GM23338 (cell line): ENCODE measurements around the gene TMEM134. TPM values are rescaled to one million over a fixed set of nuclear protein-coding genes. Genes with fewer than 3 reads are reported as not detected.

Source experiments
- ATAC-seq: fragments of 200-7000 bp; cut with Tn5 transposase; 3 replicates; pipeline ENCODE4 v1.9.1; 2020
- DNase-seq: peaks from one replicate; pipeline ENCODE4 v3.0.0-alpha.2; 2015; ENCODE audit warnings: low spot score
- H2AFZ ChIP-seq: fragments of 200-600 bp; sonication (generic); 2 replicates; pipeline ENCODE4 v1.8.0; 2016; ENCODE audit warnings: antibody characterized with exemption, mild to moderate bottlenecking, moderate library complexity
- H3F3A ChIP-seq: fragments of 200-600 bp; sonication (generic); replicated peaks from 2 replicates; pipeline ENCODE4 v1.8.0; 2017; ENCODE audit warnings: antibody characterized with exemption, mixed run types, low read depth
- H3K27ac ChIP-seq: fragments of 200-600 bp; sonication (generic); 2 replicates; pipeline ENCODE4 v1.6.1; 2016; ENCODE audit warnings: low read depth
- H3K27me3 ChIP-seq: fragments of 200-600 bp; sonication (generic); 2 replicates; pipeline ENCODE4 v1.8.0; 2016; ENCODE audit warnings: mild to moderate bottlenecking, mixed run types, moderate library complexity; ENCODE audit not compliant: insufficient read depth
- H3K36me3 ChIP-seq: fragments of 200-600 bp; sonication (generic); 2 replicates; pipeline ENCODE4 v1.8.0; 2016; ENCODE audit warnings: mild to moderate bottlenecking; ENCODE audit not compliant: insufficient read depth
- H3K4me1 ChIP-seq: fragments of 200-600 bp; sonication (generic); 2 replicates; pipeline ENCODE4 v1.8.0; 2016; ENCODE audit warnings: mild to moderate bottlenecking, moderate library complexity; ENCODE audit not compliant: insufficient read depth
- H3K4me2 ChIP-seq: fragments of 200-600 bp; sonication (generic); 2 replicates; pipeline ENCODE4 v1.7.1; 2017; ENCODE audit warnings: mixed run types
- H3K4me3 ChIP-seq: fragments of 200-600 bp; sonication (generic); 2 replicates; pipeline ENCODE4 v1.6.1; 2016; ENCODE audit warnings: mixed run types
- H3K79me2 ChIP-seq: fragments of 200-600 bp; sonication (generic); replicated peaks from 2 replicates; pipeline ENCODE4 v1.8.0; 2017; ENCODE audit warnings: mild to moderate bottlenecking; ENCODE audit not compliant: insufficient read depth
- H3K9me2 ChIP-seq: fragments of 200-600 bp; sonication (generic); 2 replicates; pipeline ENCODE4 v1.8.0; 2017; ENCODE audit not compliant: insufficient read depth
- H4K20me1 ChIP-seq: fragments of 200-600 bp; sonication (generic); replicated peaks from 2 replicates; pipeline ENCODE4 v1.8.0; 2017; ENCODE audit warnings: mild to moderate bottlenecking; ENCODE audit not compliant: insufficient read depth
- H3K27ac Mint-ChIP-seq: 2 replicates; pipeline ENCODE4 v1.8.0; 2020; ENCODE audit warnings: inconsistent platforms, mild to moderate bottlenecking, moderate library complexity, mixed read lengths
- H3K27me3 Mint-ChIP-seq: 3 replicates; pipeline ENCODE4 v1.8.0; 2022; ENCODE audit warnings: low read depth, mild to moderate bottlenecking, moderate library complexity, mixed read lengths, inconsistent platforms; ENCODE audit not compliant: insufficient read depth, poor library complexity
- H3K36me3 Mint-ChIP-seq: 3 replicates; pipeline ENCODE4 v1.8.0; 2021; ENCODE audit warnings: low read depth, mild to moderate bottlenecking, inconsistent platforms, moderate library complexity, mixed read lengths
- H3K4me1 Mint-ChIP-seq: 3 replicates; pipeline ENCODE4 v1.8.0; 2020; ENCODE audit warnings: mild to moderate bottlenecking, inconsistent platforms, mixed read lengths
- H3K4me3 Mint-ChIP-seq: 3 replicates; pipeline ENCODE4 v1.8.0; 2021; ENCODE audit warnings: moderate library complexity, mild to moderate bottlenecking, inconsistent platforms, mixed read lengths
- H3K9me3 Mint-ChIP-seq: 3 replicates; pipeline ENCODE4 v1.8.0; 2020; ENCODE audit warnings: moderate library complexity, mild to moderate bottlenecking, inconsistent platforms, mixed read lengths
- CREB1 ChIP-seq: fragments of 250-450 bp; sonication (Bioruptor Pico); IDR thresholded peaks from 2 replicates; pipeline ENCODE4 v1.5.0; 2020; ENCODE audit warnings: low read depth, mild to moderate bottlenecking, moderate library complexity
- EZH2 ChIP-seq: fragments of 200-600 bp; sonication (generic); IDR thresholded peaks from one replicate; pipeline ENCODE4 v1.8.0; 2017; ENCODE audit warnings: antibody characterized with exemption, mild to moderate bottlenecking, low read depth; ENCODE audit not compliant: unreplicated experiment
- EZH2phosphoT487 ChIP-seq: fragments of 200-600 bp; sonication (generic); IDR thresholded peaks from one replicate; pipeline ENCODE4 v1.8.1; 2018; ENCODE audit warnings: antibody characterized with exemption; ENCODE audit not compliant: unreplicated experiment
- JUNB ChIP-seq: IDR thresholded peaks from one replicate; pipeline ENCODE4 v1.6.1; 2016; ENCODE audit warnings: antibody characterized with exemption; ENCODE audit not compliant: unreplicated experiment
- NANOG ChIP-seq: IDR thresholded peaks from 2 replicates; pipeline ENCODE4 v1.6.1; 2016; ENCODE audit warnings: antibody characterized with exemption, borderline replicate concordance
- POLR2AphosphoS5 ChIP-seq: IDR thresholded peaks from 2 replicates; pipeline ENCODE4 v1.6.1; 2016; ENCODE audit warnings: antibody characterized with exemption, low read depth
- STAT1 ChIP-seq: IDR thresholded peaks from one replicate; pipeline ENCODE4 v1.6.1; 2016; ENCODE audit warnings: antibody characterized with exemption; ENCODE audit not compliant: unreplicated experiment
- ZNF114 ChIP-seq: fragments of 250-450 bp; sonication (Bioruptor Pico); IDR thresholded peaks from 2 replicates; pipeline ENCODE4 v1.5.0; 2020; ENCODE audit warnings: mild to moderate bottlenecking, moderate library complexity
- ZNF331 ChIP-seq: fragments of 250-450 bp; sonication (Bioruptor Pico); IDR thresholded peaks from 2 replicates; pipeline ENCODE4 v1.5.0; 2020; ENCODE audit warnings: low read depth, mild to moderate bottlenecking, moderate library complexity
- polyA plus RNA-seq: library from polyadenylated mRNA; unstranded; fragments of >200 nt; fragmentation: Nextera tagmentation; extraction: Ambion mirVana; gene quantifications from 2 replicates; pipeline ENCODE4 v1.2.1, GENCODE V29; 2016
- total RNA-seq: library from RNA; depleted of rRNA; stranded (reverse); fragments of >200 nt; shearing (Covaris generic); gene quantifications from 2 replicates; pipeline ENCODE4 v1.2.3, GENCODE V29; 2014
- TF ChIP-seq, protein P1 (sequence below): IDR thresholded peaks from one replicate; pipeline ENCODE4 v1.6.1; 2018; ENCODE audit warnings: antibody characterized with exemption; ENCODE audit not compliant: unreplicated experiment
- TF ChIP-seq, protein P2 (sequence below), 2 experiments: fragments of 200-600 bp in 1 of 2; sonication (generic) in 1 of 2; conservative IDR thresholded peaks; 2 replicates each; pipeline versions ENCODE4 v1.5.1 to v1.6.1; 2016 to 2017; ENCODE audit warnings: antibody characterized with exemption in 2 of 2, low read depth in 2 of 2, mild to moderate bottlenecking in 2 of 2, moderate library complexity in 1 of 2
- TF ChIP-seq, protein P3 (sequence below): fragments of 250-450 bp; sonication (Bioruptor Pico); IDR thresholded peaks from 2 replicates; pipeline ENCODE4 v1.5.0; 2020; ENCODE audit warnings: mild to moderate bottlenecking, moderate library complexity
- TF ChIP-seq, protein P4 (sequence below): IDR thresholded peaks from 2 replicates; pipeline ENCODE4 v1.6.1; 2016; ENCODE audit warnings: antibody characterized with exemption

TMEM134 gene
- total and polyA plus RNA-seq, 2 experiments from 2014 or later, result 61.4 to 69.2 TPM

DNA sequence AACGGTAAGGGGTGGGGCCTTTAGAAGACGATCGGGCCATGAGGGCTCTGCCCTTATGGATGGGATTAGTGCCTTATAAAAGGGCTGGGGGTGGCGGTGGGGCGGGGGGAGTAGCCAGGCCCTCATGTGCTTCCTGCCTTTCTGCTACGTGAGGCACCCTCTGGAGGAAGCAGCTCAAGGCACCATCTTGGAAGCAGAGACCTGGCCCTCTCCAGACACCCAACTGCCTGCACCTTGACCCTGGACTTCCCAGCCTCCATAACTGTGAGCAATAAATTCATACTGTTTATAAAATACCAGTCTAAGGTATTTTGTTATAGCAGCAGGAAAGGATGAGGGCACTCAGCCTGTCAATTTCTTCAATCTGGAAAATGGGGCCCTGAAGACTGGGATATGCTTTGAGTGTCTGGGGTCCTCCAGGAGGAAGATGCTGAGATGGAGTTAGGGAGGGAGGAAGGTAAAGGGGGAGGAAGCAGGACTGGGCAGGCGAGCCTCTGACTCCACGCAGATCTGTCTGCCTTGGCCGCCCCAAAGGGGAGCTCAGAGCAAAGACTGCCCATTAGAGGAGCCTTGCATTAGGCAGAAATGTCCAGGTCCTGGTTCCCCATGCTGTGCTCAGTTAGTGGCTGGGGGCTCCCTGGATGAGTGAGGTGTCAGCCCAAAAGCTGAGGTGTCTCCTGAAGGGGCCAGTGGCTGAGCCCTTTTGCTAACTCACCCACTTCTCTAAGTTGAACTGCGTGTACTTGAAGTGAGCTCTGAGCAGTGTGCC lies 48.9 kb upstream of the TMEM134 start:
- Histone ChIP-seq H4K20me1 (no peaks in the 10 kb centered on the region), H3K4me2 (no peak overlapping the region), H2AFZ (no peak overlapping the region), H3K79me2 (no peaks in the 10 kb centered on the region), H3K27ac (no peak overlapping the region), H3K36me3 (no peaks in the 10 kb centered on the region), H3K4me3 (no peak overlapping the region), H3K4me1 (no peaks in the 10 kb centered on the region), H3K9me2 (no peaks in the 10 kb centered on the region), H3K27me3 (no peaks in the 10 kb centered on the region), H3F3A (no peaks in the 10 kb centered on the region)
- Mint-ChIP-seq H3K9me3 (no peaks in the 10 kb centered on the region), H3K4me3 (no peak overlapping the region), H3K4me1 (no peaks in the 10 kb centered on the region), H3K36me3 (no peaks in the 10 kb centered on the region), H3K27me3 (peaks cover 11% of the 10 kb centered on the region), H3K27ac (no peak overlapping the region)
- no peak for TF ChIP-seq JUNB
- no peak for TF ChIP-seq NANOG
- no peak for TF ChIP-seq STAT1
- TF ChIP-seq CREB1 (CRISPR knock-in tag), result no peak
- no peak for TF ChIP-seq ZNF114 (CRISPR knock-in tag)
- TF ChIP-seq, protein P1, sequence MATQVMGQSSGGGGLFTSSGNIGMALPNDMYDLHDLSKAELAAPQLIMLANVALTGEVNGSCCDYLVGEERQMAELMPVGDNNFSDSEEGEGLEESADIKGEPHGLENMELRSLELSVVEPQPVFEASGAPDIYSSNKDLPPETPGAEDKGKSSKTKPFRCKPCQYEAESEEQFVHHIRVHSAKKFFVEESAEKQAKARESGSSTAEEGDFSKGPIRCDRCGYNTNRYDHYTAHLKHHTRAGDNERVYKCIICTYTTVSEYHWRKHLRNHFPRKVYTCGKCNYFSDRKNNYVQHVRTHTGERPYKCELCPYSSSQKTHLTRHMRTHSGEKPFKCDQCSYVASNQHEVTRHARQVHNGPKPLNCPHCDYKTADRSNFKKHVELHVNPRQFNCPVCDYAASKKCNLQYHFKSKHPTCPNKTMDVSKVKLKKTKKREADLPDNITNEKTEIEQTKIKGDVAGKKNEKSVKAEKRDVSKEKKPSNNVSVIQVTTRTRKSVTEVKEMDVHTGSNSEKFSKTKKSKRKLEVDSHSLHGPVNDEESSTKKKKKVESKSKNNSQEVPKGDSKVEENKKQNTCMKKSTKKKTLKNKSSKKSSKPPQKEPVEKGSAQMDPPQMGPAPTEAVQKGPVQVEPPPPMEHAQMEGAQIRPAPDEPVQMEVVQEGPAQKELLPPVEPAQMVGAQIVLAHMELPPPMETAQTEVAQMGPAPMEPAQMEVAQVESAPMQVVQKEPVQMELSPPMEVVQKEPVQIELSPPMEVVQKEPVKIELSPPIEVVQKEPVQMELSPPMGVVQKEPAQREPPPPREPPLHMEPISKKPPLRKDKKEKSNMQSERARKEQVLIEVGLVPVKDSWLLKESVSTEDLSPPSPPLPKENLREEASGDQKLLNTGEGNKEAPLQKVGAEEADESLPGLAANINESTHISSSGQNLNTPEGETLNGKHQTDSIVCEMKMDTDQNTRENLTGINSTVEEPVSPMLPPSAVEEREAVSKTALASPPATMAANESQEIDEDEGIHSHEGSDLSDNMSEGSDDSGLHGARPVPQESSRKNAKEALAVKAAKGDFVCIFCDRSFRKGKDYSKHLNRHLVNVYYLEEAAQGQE, result no peak
- TF ChIP-seq ZNF331 (CRISPR knock-in tag), result no peak
- TF ChIP-seq EZH2phosphoT487, result no peak
- TF ChIP-seq, protein P2, sequence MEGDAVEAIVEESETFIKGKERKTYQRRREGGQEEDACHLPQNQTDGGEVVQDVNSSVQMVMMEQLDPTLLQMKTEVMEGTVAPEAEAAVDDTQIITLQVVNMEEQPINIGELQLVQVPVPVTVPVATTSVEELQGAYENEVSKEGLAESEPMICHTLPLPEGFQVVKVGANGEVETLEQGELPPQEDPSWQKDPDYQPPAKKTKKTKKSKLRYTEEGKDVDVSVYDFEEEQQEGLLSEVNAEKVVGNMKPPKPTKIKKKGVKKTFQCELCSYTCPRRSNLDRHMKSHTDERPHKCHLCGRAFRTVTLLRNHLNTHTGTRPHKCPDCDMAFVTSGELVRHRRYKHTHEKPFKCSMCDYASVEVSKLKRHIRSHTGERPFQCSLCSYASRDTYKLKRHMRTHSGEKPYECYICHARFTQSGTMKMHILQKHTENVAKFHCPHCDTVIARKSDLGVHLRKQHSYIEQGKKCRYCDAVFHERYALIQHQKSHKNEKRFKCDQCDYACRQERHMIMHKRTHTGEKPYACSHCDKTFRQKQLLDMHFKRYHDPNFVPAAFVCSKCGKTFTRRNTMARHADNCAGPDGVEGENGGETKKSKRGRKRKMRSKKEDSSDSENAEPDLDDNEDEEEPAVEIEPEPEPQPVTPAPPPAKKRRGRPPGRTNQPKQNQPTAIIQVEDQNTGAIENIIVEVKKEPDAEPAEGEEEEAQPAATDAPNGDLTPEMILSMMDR (conservative IDR thresholded peaks at IDR 0.05; ENCODE audit: low read depth in 2 of 2), result no peak
- TF ChIP-seq, protein P3, sequence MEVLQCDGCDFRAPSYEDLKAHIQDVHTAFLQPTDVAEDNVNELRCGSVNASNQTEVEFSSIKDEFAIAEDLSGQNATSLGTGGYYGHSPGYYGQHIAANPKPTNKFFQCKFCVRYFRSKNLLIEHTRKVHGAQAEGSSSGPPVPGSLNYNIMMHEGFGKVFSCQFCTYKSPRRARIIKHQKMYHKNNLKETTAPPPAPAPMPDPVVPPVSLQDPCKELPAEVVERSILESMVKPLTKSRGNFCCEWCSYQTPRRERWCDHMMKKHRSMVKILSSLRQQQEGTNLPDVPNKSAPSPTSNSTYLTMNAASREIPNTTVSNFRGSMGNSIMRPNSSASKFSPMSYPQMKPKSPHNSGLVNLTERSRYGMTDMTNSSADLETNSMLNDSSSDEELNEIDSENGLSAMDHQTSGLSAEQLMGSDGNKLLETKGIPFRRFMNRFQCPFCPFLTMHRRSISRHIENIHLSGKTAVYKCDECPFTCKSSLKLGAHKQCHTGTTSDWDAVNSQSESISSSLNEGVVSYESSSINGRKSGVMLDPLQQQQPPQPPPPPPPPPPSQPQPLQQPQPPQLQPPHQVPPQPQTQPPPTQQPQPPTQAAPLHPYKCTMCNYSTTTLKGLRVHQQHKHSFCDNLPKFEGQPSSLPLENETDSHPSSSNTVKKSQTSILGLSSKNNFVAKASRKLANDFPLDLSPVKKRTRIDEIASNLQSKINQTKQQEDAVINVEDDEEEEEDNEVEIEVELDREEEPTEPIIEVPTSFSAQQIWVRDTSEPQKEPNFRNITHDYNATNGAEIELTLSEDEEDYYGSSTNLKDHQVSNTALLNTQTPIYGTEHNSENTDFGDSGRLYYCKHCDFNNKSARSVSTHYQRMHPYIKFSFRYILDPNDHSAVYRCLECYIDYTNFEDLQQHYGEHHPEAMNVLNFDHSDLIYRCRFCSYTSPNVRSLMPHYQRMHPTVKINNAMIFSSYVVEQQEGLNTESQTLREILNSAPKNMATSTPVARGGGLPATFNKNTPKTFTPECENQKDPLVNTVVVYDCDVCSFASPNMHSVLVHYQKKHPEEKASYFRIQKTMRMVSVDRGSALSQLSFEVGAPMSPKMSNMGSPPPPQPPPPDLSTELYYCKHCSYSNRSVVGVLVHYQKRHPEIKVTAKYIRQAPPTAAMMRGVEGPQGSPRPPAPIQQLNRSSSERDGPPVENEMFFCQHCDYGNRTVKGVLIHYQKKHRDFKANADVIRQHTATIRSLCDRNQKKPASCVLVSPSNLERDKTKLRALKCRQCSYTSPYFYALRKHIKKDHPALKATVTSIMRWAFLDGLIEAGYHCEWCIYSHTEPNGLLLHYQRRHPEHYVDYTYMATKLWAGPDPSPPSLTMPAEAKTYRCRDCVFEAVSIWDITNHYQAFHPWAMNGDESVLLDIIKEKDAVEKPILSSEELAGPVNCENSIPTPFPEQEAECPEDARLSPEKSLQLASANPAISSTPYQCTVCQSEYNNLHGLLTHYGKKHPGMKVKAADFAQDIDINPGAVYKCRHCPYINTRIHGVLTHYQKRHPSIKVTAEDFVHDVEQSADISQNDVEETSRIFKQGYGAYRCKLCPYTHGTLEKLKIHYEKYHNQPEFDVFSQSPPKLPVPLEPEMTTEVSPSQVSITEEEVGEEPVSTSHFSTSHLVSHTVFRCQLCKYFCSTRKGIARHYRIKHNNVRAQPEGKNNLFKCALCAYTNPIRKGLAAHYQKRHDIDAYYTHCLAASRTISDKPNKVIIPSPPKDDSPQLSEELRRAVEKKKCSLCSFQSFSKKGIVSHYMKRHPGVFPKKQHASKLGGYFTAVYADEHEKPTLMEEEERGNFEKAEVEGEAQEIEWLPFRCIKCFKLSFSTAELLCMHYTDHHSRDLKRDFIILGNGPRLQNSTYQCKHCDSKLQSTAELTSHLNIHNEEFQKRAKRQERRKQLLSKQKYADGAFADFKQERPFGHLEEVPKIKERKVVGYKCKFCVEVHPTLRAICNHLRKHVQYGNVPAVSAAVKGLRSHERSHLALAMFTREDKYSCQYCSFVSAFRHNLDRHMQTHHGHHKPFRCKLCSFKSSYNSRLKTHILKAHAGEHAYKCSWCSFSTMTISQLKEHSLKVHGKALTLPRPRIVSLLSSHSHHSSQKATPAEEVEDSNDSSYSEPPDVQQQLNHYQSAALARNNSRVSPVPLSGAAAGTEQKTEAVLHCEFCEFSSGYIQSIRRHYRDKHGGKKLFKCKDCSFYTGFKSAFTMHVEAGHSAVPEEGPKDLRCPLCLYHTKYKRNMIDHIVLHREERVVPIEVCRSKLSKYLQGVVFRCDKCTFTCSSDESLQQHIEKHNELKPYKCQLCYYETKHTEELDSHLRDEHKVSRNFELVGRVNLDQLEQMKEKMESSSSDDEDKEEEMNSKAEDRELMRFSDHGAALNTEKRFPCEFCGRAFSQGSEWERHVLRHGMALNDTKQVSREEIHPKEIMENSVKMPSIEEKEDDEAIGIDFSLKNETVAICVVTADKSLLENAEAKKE (CRISPR knock-in tag), result no peak
- TF ChIP-seq, protein P4, sequence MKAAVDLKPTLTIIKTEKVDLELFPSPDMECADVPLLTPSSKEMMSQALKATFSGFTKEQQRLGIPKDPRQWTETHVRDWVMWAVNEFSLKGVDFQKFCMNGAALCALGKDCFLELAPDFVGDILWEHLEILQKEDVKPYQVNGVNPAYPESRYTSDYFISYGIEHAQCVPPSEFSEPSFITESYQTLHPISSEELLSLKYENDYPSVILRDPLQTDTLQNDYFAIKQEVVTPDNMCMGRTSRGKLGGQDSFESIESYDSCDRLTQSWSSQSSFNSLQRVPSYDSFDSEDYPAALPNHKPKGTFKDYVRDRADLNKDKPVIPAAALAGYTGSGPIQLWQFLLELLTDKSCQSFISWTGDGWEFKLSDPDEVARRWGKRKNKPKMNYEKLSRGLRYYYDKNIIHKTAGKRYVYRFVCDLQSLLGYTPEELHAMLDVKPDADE, result no peak
- no peak for TF ChIP-seq POLR2AphosphoS5
- TF ChIP-seq EZH2, result no peak
- ATAC-seq (no peak), DNase-seq (no peak)
